Motor neuron (in vitro differentiated cells): ENCODE results near the gene PPIF. TPM values are rescaled to one million over a fixed set of nuclear protein-coding genes. Genes with fewer than 3 reads are reported as not detected.
A peak's percentile ranks its signal among the peaks of the same experiment; 100 is the strongest.

Source experiments
- ATAC-seq, 8 experiments: fragments of 200-7000 bp; cut with Tn5 transposase; replicated peaks in 6 of 8; 2 replicates each; pipeline ENCODE4 v1.8.0; 2021; ENCODE audit warnings: mild to moderate bottlenecking in 8 of 8, moderate library complexity in 8 of 8
- H3K27ac ChIP-seq, 2 donors: fragments of 250-450 bp; sonication (Bioruptor Pico); 2 replicates each; pipeline ENCODE4 v1.9.0; 2021; ENCODE audit warnings: antibody characterized with exemption in 2 of 2, mild to moderate bottlenecking in 2 of 2, moderate library complexity in 1 of 2
- H3K4me1 ChIP-seq, 2 donors: fragments of 250-450 bp; sonication (Bioruptor Pico); replicated peaks in 1 of 2; 2 replicates each; pipeline ENCODE4 v1.6.1; 2021; ENCODE audit warnings: antibody characterized with exemption in 2 of 2, mild to moderate bottlenecking in 2 of 2, moderate library complexity in 1 of 2
- H3K4me3 ChIP-seq, 5 donors: fragments of 250-450 bp; sonication (Bioruptor Pico); 2 replicates each; pipeline ENCODE4 v1.9.0; 2021; ENCODE audit warnings: antibody characterized with exemption in 5 of 5, mild to moderate bottlenecking in 5 of 5, moderate library complexity in 4 of 5
- WGBS, 10 experiments: fragments of 450-650 bp; shearing (Covaris generic); methylation state at CpG; one replicate each; pipeline ENCODE4 v1.0.0; 2022; 5-methylcytosine and 5-hydroxymethylcytosine counted together
- in situ Hi-C, 9 experiments: fragments of 400-800 bp; cut with MboI; loops; one replicate each; pipeline ENCODE4 v1.15.0; 2021; ENCODE audit warnings: low sequenced_read_pairs in 9 of 9, low pct_unique_long_range_greater_than_20kb in 2 of 9; ENCODE audit not compliant: unreplicated experiment in 9 of 9
- total RNA-seq, 8 experiments: library from RNA; unstranded; fragments of 300-600 nt; gene quantifications; 2 replicates each; pipeline versions ENCODE4 v1.2.3 to v1.2.4, GENCODE V29; 2022

Gene PPIF
- total RNA-seq, 8 experiments from 2014 or later = 10.3 to 90.8 (median 22.2) TPM

DNA sequence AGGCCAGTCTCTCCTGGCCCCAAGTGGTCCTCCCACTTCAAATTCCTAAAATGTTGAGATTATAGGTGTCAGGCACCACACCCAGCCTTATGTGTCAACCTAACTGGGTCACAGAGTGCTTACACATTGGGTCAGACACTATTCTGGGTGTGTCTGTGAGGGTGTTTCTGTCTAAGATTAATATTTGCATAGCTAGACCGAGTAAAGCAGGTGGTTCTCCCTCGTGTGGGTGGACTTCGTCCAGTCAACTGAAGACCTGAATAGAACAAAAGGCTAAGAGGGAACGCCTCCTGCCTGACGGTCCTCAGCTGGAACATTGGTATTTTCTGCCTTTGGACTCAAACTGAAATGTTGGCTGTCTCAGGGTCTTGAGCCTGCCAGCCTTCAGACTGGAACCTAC is 11.5 kb downstream of the PPIF start:
- 16 to 88% (median 63%) methylated on average over 1 to 5 of the region's 5 CpGs; no CpG with 5 or more reads in 2 of the 10 experiments for WGBS, 10 experiments
- in situ Hi-C loops = loop anchor here in 2 of 9 experiments (25.0 kb wide), 1 partner anchor 103 kb away; no protein-coding TSS in a partner anchor
- ATAC-seq = peak in 3 of 8 experiments; percentile 55 to 92 (median 63)
- Histone ChIP-seq H3K27ac (no peak overlapping the region), H3K4me3 (no peak overlapping the region), H3K4me1 (no peaks in the 10 kb centered on the region)

DNA sequence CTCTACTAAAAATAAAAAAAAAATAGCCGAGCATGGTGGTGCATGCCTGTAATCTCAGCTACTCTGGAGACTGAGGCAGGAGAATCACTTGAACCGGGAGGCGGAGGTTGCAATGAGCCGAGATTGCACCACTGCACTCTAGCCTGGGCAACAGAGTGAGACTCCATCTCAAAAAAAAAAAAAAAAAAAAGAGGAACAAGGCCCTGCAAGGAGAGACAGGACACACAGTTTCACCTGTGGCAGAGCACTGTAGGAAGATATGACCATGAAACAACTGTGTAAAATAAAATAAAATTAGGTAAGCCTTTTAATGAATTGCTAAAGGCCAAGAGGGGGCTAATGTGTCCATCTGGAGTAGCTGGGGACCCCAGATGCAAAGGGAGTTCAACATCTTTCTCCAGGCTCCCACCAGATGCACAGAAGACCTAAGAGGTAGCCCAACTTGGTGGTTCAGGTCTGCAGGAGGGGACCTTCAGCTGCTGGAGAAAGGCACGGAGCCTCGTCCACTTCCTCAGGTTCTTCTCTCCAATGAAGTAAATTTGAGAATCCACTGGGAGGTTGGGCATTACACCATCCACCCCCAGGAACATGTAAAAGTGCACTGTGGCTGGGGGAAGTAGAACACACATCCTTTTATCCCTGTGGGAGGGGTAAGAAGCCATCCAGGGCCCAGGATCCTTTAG is 12.7 kb downstream of the PPIF start:
- Histone ChIP-seq H3K27ac (no peak overlapping the region), H3K4me1 (no peaks in the 10 kb centered on the region), H3K4me3 (no peak overlapping the region)
- no peak for ATAC-seq
- WGBS, 10 experiments = 93 to 100% (median 97%) methylated on average over 2 to 6 of the region's 6 CpGs; no CpG with 5 or more reads in 2 of the 10 experiments
- in situ Hi-C loops = loop anchor here in 2 of 9 experiments (25.0 kb wide), 1 partner anchor 102 kb away; no protein-coding TSS in a partner anchor

DNA sequence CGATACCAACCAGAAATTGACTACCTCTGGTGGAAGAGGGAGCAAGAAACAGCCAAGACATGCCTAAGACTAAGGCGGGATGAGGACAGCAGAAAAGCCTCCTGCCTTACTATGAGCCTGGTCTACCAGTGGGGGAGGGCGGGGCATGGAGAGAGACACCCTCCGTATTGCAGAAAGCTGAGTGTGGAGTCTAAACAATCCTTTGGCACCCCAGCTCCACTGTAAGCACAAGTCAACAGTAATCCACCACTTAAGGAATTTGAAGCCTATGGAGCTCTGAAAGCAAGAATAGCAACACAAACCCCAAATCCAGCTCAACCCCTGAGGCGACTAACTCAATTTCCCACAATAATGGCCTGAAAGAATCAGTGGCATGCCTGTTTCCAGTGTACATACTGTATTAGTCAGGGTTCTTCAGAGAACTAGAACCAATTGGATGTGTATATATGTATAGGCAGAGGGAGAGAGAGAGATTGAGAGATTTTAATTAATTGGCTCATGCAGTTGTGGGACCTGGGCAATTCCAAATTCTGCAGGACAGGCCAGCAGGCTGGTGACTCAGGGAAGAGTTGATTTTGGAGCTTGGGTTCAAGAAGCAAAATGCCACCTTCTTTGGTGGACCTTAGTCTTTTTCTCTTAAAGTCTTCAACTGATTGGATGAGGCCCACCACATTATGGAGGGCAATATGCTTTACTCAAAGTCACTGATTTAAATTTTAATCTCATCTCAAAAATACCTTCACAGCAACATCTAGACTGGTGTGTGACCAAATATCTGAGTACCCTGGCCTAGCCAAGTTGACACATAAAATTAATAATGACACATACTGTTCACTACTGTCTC is 13.5 kb downstream of the PPIF start:
- H3K4me1 ChIP-seq = no peaks in the 10 kb centered on the region
- in situ Hi-C loops = loop anchor here in 2 of 9 experiments (25.0 kb wide), 1 partner anchor 102 kb away; no protein-coding TSS in a partner anchor
- no peak overlapping the region for H3K27ac ChIP-seq
- ATAC-seq = no peak
- no peak overlapping the region for H3K4me3 ChIP-seq
- 77 to 100% (median 93%) methylated on average over 1 to 5 of the region's 5 CpGs; no CpG with 5 or more reads in 2 of the 10 experiments for WGBS, 10 experiments

GRCh38 chr10:79361726-79362397 is 14.6 kb downstream of the PPIF start:
- no peak overlapping the region for H3K4me3 ChIP-seq
- no peaks in the 10 kb centered on the region for H3K4me1 ChIP-seq
- WGBS, 10 experiments = 48 to 91% (median 77%) methylated on average over 2 to 4 of the region's 4 CpGs
- no peak for ATAC-seq
- in situ Hi-C loops = loop anchor here in 2 of 9 experiments (25.0 kb wide), 1 partner anchor 100 kb away; no protein-coding TSS in a partner anchor
- H3K27ac ChIP-seq = no peak overlapping the region

DNA sequence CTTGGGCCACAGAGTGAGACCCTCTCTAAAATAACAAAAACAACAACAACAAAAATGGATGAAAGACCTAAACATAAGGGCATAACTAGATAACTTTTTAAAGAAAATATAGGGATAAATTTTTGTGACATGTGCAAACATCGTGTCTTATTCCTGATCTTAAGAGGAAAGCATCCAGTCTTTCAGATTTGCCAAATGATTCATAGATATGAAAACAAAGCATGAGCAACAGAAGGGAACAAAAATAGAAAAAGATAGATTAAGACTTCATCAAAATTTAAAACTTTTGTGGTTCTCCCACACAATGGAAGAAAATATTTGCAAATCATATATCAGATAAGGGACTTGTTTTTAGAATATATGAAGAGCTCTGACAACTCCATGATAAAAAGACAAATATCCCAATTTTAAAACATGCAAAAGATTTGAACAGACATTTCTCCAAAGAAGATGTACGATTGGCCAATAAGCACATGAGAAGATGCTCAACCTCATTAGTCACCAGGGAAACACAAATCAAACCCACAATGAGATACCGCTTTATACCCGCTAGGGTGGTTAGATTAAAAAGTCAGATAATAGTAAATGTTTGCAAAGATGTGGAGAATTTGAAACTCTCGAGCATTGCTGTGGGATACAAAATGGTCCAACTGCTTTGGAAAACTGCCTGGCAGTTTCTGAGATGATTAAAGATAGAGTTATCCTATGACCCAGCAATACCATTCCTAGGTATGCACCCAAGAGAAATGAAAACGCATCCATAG is 20.3 kb downstream of the PPIF start:
- 50 to 95% (median 90%) methylated on average over 4 to 6 of the region's 6 CpGs for WGBS, 10 experiments
- peak in 2 of 8 experiments; percentile 20 to 35 for ATAC-seq
- no peak overlapping the region for H3K27ac ChIP-seq
- no peaks in the 10 kb centered on the region for H3K4me1 ChIP-seq
- in situ Hi-C loops = loop anchor here in 2 of 9 experiments (25.0 kb wide), 1 partner anchor 95 kb away; no protein-coding TSS in a partner anchor
- no peak overlapping the region for H3K4me3 ChIP-seq

DNA sequence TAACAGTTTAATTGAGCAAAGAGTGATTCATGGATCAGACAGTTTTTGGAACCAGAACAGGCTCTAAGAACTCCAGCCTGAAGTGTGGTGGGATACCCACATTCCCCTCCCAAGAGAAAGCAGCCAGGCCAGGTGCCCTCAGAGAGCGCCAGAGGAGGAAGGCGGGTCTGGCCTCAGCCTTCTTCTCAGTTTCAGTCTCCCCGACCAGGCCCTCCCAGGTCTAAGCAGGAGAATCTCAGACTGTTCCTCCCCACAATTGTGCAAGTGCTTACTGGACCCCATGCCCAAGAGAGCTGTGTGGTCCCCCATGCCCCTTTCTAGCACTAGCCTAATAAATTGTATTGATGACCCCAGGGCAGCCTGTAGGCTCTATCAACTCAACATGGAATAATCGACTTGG is 25.6 kb downstream of the PPIF start:
- H3K4me3 ChIP-seq = no peak overlapping the region
- H3K4me1 ChIP-seq = peaks cover 0 to 4% of the 10 kb centered on the region in 2 donors
- 11 to 94% (median 78%) methylated on average over 1 to 4 of the region's 4 CpGs; no CpG with 5 or more reads in 1 of the 10 experiments for WGBS, 10 experiments
- H3K27ac ChIP-seq = no peak overlapping the region
- ATAC-seq = no peak
- in situ Hi-C loops = loop anchor here in 2 of 9 experiments (25.0 kb wide), 1 partner anchor 89 kb away; no protein-coding TSS in a partner anchor

DNA sequence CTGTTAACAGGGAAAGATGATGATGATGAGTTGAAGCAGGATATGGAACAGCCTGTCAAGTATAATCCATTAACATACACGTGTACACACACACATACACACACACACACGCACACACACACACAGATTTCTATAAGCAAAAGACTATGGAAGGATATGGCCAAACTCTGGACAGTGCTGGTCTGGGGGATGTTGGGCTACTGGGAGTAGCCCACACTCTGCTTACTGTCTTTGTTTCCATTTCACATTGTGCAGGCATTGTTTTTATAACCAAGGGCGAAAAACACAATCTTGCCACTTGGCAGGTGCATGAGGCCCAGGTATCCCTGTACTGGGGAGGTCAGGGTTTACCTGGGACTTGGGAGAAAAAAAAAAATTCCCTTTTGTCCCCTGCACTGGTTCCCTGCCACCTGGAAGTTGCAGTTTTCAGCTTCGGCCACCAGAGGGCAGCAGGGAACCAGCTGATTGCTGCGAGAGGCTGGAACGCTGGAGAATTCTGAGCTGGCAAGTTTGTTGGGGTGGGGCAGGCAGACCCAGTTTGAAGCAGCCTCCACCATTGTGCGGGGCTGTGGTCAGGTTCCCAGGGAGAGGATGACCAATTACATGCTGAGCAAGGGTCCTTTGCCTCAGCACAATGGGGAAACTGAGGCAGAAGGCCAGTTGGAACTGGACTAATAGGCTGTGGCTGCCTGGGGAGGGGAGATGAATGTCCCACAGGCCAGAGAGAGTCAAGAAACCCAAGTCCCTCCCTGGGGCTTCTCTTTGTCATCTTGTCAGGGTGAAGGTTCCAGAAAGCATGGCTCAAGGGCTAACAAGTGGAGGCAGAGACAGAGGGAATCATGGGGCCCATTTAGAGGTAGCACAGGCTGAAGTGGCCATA is 27.3 kb downstream of the PPIF start:
- in situ Hi-C loops = loop anchor here in 2 of 9 experiments (25.0 kb wide), 1 partner anchor 88 kb away; no protein-coding TSS in a partner anchor
- no peak overlapping the region for H3K27ac ChIP-seq
- ATAC-seq = peak; percentile 68 to 89 (median 76)
- peaks cover 0 to 4% of the 10 kb centered on the region in 2 donors for H3K4me1 ChIP-seq
- H3K4me3 ChIP-seq = no peak overlapping the region
- 0 to 7% (median 0%) methylated on average over 1 to 7 of the region's 7 CpGs; no CpG with 5 or more reads in 3 of the 10 experiments for WGBS, 10 experiments

DNA sequence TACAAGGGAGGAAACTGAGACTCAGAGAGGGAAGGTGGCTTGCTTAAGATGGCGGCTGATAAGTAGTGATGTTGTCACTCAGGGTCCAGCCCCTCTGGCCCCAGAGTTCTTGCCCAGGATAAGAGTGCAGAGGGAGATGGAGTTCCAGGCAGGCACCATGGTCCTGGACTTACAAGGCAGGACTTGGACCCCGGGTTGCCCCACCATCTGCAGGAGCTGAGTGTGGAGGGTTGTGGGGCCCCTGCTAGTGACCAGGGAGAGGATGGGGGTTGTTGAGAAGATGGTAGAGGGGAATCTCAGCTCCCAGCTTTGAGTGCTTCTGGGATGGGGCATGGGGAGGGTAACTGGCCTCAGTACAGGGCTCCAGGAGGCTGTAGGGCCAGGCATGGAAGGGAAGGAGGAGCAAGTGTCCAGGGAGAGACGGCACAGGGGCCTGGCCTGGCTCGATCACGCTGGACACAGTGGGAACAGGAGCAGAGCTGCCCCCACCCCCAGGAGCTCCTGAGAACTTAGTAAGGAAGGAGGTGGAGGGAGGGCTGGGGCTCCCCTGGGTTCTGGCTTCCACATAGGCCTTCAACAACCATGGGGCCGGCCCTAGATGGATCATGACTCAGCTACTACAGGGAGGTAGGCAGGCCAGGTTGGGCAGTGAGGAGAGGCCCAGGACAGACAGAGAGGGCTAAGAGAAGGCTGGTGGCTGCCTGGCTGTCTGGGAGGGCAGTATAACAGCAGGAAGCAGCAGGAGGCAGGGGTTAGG is 28.2 kb downstream of the PPIF start:
- no peak overlapping the region for H3K4me3 ChIP-seq
- H3K4me1 ChIP-seq = peaks cover 0 to 4% of the 10 kb centered on the region in 2 donors
- ATAC-seq = peak in 6 of 8 experiments; percentile 15 to 37 (median 19)
- in situ Hi-C loops = no loop called here
- WGBS, 10 experiments = 60 to 86% (median 80%) methylated on average over 1 to 2 of the region's 6 CpGs; no CpG with 5 or more reads in 7 of the 10 experiments
- H3K27ac ChIP-seq = no peak overlapping the region

DNA sequence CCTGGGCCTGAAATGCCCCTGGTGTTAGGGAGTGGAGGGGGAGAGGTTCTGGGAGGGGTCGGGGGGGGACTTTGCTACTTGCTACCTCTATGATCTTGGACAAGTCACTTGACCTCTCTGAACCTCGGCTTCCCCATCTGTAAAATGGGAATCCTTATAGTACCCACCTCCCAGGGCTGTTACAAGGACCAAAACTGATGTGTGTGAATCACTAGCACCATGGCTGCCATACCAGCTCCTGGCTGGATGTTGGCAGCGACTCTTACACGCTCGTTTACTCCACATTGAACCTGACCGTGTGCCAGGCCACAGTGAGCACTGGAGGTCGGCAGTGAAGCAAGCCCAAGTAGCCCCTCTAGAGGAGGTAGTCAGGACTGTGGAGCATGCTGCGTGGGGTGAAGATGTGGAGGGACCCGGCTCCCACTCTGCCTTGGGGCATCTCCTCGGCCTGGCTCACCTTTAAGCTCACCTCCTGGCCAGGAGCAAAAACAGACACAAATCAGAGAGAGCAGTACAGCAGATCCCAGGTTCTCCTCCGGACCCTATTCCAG is 28.9 kb downstream of the PPIF start:
- Histone ChIP-seq H3K4me3 (no peak overlapping the region), H3K27ac (no peak overlapping the region), H3K4me1 (peaks cover 0 to 4% of the 10 kb centered on the region in 2 donors)
- in situ Hi-C loops = no loop called here
- no peak for ATAC-seq
- 57 to 100% (median 100%) methylated on average over 1 to 6 of the region's 11 CpGs for WGBS, 10 experiments

- in situ Hi-C loops = no loop called here
Observed at GRCh38 chr10:79376751-79377556, 29.7 kb downstream of the PPIF start.

More at GRCh38 chr10:79376751-79377556, 29.7 kb downstream of the PPIF start:
- H3K4me3 ChIP-seq = no peak overlapping the region
- H3K27ac ChIP-seq = no peak overlapping the region
- ATAC-seq = no peak
- WGBS, 10 experiments = 100% methylated on average over 1 to 3 of the region's 12 CpGs; no CpG with 5 or more reads in 5 of the 10 experiments
- peaks cover 3 to 9% of the 10 kb centered on the region in 2 donors for H3K4me1 ChIP-seq
